ENCODE measurements around the gene ZNF438. TPM values are rescaled to one million over a fixed set of nuclear protein-coding genes. Genes with fewer than 3 reads are reported as not detected.

Gene ZNF438
- polyA plus RNA-seq, 1 experiment, result 5.0 TPM

GRCh38 chr10:30826679-30827078 is 205.0 kb downstream of the ZNF438 start:
- H3K27me3 ChIP-seq (ENCODE audit: control insufficient read depth, insufficient read depth, low read length), result no peaks in the 10 kb centered on the region
- POLR2A ChIA-PET, result no interaction called here
- H3K27ac ChIP-seq (ENCODE audit: low read depth, low read length), result no peak overlapping the region
- TF ChIP-seq, protein P1, sequence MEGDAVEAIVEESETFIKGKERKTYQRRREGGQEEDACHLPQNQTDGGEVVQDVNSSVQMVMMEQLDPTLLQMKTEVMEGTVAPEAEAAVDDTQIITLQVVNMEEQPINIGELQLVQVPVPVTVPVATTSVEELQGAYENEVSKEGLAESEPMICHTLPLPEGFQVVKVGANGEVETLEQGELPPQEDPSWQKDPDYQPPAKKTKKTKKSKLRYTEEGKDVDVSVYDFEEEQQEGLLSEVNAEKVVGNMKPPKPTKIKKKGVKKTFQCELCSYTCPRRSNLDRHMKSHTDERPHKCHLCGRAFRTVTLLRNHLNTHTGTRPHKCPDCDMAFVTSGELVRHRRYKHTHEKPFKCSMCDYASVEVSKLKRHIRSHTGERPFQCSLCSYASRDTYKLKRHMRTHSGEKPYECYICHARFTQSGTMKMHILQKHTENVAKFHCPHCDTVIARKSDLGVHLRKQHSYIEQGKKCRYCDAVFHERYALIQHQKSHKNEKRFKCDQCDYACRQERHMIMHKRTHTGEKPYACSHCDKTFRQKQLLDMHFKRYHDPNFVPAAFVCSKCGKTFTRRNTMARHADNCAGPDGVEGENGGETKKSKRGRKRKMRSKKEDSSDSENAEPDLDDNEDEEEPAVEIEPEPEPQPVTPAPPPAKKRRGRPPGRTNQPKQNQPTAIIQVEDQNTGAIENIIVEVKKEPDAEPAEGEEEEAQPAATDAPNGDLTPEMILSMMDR (IDR thresholded peaks at IDR 0.05; ENCODE audit: low read depth, low read length), result no peak
- DNase-seq (ENCODE audit: low read depth, low spot score), result no peak
- CTCF ChIA-PET, result interaction anchor here (0.5 to 0.6 kb wide), 2 partner anchors 196 to 245 kb away, joined by 4 to 5 read pairs; no protein-coding TSS in a partner anchor
- peaks cover 3% of the 10 kb centered on the region; the same call in 1 of the 2 replicates for H3K9me3 ChIP-seq (ENCODE audit: control insufficient read depth, insufficient read depth, low read length)
- no peak overlapping the region for H3K4me3 ChIP-seq (ENCODE audit: low read depth, low read length)

GRCh38 chr10:30825495-30825894 is 206.2 kb downstream of the ZNF438 start:
- POLR2A ChIA-PET, result no interaction called here
- no peak for DNase-seq (ENCODE audit: low read depth, low spot score)
- Histone ChIP-seq H3K9me3 (ENCODE audit: control insufficient read depth, insufficient read depth, low read length) (peaks cover 3% of the 10 kb centered on the region; the same call in 1 of the 2 replicates), H3K27me3 (ENCODE audit: control insufficient read depth, insufficient read depth, low read length) (no peaks in the 10 kb centered on the region), H3K27ac (ENCODE audit: low read depth, low read length) (no peak overlapping the region), H3K4me3 (ENCODE audit: low read depth, low read length) (no peak overlapping the region)
- CTCF ChIA-PET, result no interaction called here
- TF ChIP-seq, protein P1 (IDR thresholded peaks at IDR 0.05; ENCODE audit: low read depth, low read length), result no peak

GRCh38 chr10:30825022-30825421 is 206.6 kb downstream of the ZNF438 start:
- Histone ChIP-seq H3K27me3 (ENCODE audit: control insufficient read depth, insufficient read depth, low read length) (no peaks in the 10 kb centered on the region), H3K9me3 (ENCODE audit: control insufficient read depth, insufficient read depth, low read length) (peaks cover 3% of the 10 kb centered on the region; the same call in 1 of the 2 replicates), H3K27ac (ENCODE audit: low read depth, low read length) (no peak overlapping the region), H3K4me3 (ENCODE audit: low read depth, low read length) (no peak overlapping the region)
- ChIA-PET POLR2A (no interaction called here), CTCF (no interaction called here)
- TF ChIP-seq, protein P1 (IDR thresholded peaks at IDR 0.05; ENCODE audit: low read depth, low read length), result no peak
- DNase-seq (ENCODE audit: low read depth, low spot score), result no peak

DNA sequence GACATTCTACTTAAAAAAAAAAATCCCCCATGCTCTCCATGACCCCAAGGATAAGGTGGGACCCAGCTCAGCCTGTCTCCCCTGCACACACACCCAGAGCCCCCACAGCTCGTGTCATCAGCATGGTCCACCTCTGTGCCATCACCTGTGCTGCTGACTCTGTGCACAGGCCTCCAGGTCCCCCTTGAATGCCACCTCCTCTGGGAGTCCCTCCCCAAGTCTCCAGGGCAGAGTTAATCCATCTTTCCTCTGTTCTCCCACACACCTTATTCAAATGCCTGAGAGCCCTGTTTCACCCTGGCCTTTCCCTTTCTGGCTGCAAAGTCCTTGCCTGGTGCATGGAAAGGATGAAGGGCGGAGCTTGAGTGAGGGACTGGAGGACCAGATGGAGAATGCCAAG is 208.0 kb downstream of the ZNF438 start:
- TF ChIP-seq, protein P1 (IDR thresholded peaks at IDR 0.05; ENCODE audit: low read depth, low read length), result no peak
- POLR2A ChIA-PET, result no interaction called here
- DNase-seq (ENCODE audit: low read depth, low spot score), result no peak
- peaks cover 3% of the 10 kb centered on the region; the same call in 1 of the 2 replicates for H3K9me3 ChIP-seq (ENCODE audit: control insufficient read depth, insufficient read depth, low read length)
- no peak overlapping the region for H3K27ac ChIP-seq (ENCODE audit: low read depth, low read length)
- CTCF ChIA-PET, result interaction anchor here (1.1 kb wide), 1 partner anchor 521 kb away, joined by 3 read pairs; no protein-coding TSS in a partner anchor
- no peaks in the 10 kb centered on the region for H3K27me3 ChIP-seq (ENCODE audit: control insufficient read depth, insufficient read depth, low read length)
- H3K4me3 ChIP-seq (ENCODE audit: low read depth, low read length), result no peak overlapping the region

- ChIA-PET POLR2A (no interaction called here), CTCF (interaction anchor here (1.1 kb wide), 1 partner anchor 522 kb away, joined by 3 read pairs; no protein-coding TSS in a partner anchor)
- H3K9me3 ChIP-seq (ENCODE audit: control insufficient read depth, insufficient read depth, low read length), result peaks cover 3% of the 10 kb centered on the region; the same call in 1 of the 2 replicates
- no peak overlapping the region for H3K4me3 ChIP-seq (ENCODE audit: low read depth, low read length)
- no peak for DNase-seq (ENCODE audit: low read depth, low spot score)
- TF ChIP-seq, protein P1 (IDR thresholded peaks at IDR 0.05; ENCODE audit: low read depth, low read length), result no peak
- no peaks in the 10 kb centered on the region for H3K27me3 ChIP-seq (ENCODE audit: control insufficient read depth, insufficient read depth, low read length)
- no peak overlapping the region for H3K27ac ChIP-seq (ENCODE audit: low read depth, low read length)
Observed at GRCh38 chr10:30822693-30823465, 208.8 kb downstream of the ZNF438 start.
